DMS153 treated with DMSO at 0.1 percent for 48 hours (cell line): ENCODE results near the gene SELENBP1.
A peak's percentile ranks its signal among the peaks of the same experiment; 100 is the strongest.
"Not testable (repeated sequence)": the region's sequence is repeated elsewhere in the genome, so short reads cannot be mapped to it uniquely, and the experiment has no call there.

Experiments used
- DNase-seq: peaks from one replicate; lab custom pipeline; 2025; ENCODE audit not compliant: unreplicated experiment; lab: John Stamatoyannopoulos, UW

The SELENBP1 gene

DNA sequence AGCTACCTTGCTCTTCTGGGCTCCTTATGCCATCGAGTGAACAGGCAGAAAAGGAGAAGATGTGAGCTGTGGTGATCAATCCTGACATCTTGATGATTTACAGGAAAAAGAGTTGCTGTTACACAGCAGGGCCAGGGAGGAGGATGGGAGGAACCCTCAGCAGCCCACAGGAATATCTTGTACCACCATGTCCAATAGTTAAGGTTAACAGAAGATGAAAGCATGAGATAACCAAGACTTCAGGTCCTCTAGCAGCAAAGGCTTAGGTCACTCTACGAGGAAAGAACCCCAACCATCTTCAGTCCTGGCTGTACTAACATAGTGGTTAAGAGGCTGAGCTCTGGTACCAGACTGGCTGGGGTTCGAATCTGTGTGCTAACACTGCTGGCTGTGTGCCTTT is 12.1 kb upstream of the SELENBP1 start:
- DNase-seq: no peak

DNA sequence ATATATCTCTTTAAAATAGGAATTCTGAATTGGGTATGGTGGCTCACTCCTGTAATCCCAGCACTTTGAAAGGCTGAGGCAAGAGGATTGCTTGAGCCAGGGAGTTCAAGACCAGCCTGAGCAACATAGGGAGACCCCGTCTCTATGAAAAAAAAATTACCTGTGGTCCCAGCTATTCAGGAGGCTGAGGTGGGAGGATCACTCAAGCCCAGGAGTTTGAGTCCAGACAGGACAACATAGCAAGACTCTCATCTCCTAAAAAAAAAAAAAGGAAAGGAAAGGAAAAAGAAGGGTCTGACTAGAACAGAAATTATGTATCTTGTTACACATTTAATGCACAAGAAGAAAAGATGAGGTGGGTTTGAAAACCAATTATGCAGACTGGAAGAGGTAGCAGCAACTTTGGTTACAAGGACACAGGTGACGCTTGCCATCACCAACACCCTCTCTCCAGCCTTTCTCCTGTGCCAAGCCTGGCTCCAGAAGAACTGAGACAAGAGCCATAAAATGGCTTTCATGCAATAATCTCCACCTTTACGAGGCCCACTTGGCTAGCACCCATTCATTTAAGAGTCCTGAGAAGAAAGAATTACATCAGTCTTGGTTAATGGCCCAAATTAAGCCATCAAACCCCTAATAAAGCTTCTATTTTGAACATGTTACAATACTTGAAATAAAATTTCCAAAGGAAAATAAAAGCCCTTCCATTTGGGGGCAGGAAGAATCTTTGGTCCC is 4.8 kb upstream of the SELENBP1 start:
- DNase-seq: no peak

DNA sequence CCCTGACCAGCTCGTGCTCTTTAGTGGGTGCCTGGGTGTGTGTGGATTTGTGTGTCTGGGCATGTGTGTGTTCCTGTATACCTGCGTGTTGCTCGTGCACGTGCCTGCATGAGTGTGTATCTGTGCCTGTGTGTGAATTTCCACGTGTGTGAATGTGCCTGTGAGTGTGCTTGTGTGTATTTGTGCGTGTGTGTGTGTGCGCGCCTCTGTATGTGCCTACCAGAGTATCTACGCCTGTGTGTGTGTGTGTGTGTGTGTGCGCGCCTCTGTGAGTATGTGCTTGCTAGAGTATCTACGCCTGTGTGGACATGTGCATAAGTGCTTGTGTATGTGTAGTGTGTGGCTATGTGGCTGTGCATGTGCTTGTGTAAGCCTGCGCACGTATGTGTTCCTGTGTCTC is 691 bp upstream of the SELENBP1 start:
- no peak for DNase-seq

DNA sequence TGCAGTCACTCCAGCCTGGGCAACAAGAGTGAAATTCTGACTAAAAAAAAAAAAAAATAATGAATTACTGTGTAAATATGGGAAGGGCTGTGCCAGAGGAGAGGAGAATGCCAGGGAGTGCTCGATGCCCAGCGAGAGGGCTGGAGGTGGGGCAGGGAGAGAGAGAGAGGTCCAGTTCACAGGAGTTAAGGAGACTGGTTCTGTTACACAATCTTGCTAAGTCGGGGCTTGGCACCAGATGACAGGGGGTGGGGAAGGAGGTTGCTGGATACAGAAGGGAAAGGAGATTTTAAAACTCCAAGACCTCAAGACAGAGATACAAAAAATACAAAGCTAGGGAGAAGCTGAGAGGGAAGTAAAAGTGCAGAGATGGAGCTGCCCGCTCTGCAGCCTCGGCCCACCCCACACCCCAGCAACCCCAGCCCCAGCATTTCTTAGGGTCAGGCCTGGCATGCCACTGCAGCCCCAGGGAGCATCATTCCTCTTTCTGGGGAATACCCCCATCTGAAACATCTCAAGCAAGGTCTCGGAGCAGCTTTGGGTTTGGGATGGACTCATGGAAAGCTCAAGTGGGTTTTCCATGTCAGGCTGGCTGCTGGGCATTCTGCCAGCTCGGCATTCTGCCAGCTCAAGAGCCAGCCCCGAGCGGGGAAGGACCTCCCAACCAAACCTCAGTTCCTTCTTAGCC is 991 bp downstream of the SELENBP1 start:
- peak; percentile 88 for DNase-seq

DNA sequence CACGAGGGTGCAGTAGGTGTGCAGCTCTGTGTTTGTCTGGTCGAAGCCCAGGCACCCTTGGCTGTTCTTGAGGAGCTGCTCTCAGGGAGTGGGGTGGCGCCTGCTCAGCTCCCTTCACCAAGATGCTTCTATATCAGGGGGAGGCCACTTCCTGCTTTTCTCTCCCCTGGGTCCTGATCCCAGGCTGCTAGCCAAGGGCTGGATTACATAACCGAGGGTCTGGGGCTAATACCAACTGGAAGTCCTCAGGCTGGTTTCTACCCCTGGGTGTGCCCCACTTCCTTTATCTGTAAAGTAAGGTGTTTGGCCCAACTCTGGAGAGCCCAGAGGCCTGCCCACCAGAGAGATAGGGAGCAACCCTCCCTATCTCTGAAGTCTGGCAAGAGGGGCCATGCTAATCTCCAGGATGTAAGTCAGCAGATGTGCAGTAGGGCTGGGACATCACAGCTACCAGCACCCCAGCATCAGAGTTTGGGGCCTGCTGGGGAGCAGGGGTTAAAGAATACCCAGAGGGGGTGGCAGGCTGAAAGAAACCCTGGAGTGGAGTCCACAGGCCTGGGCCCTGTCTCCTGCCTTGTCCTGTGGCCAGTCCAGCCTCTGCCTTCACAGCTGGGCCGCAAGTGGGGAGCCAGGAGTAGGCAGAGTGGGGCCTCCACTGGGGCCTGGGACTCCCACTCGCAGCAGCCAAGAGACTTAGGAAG is 2.1 kb downstream of the SELENBP1 start:
- DNase-seq: no peak

DNA sequence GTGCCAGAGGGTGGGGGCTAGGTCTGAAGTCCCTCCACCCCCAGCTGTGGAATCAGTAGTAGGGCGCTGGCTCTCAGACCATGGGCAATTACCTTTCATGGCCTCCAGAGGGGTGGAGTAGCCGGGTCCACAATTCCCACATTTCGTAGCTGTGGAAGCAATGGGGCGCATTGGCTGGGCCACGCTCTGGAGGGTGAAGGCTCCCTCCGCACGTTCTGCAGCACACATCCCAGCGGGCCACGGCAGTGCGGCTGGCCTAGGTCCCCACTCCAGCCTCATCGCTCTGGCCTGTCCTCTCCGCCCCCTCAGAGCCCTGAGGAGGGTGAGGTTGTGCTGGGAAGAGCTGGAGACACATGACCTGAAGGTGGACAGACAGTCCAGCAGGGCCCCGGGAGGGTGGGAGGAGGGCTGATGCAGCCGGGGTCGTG is 2.9 kb downstream of the SELENBP1 start:
- DNase-seq: no peak

DNA sequence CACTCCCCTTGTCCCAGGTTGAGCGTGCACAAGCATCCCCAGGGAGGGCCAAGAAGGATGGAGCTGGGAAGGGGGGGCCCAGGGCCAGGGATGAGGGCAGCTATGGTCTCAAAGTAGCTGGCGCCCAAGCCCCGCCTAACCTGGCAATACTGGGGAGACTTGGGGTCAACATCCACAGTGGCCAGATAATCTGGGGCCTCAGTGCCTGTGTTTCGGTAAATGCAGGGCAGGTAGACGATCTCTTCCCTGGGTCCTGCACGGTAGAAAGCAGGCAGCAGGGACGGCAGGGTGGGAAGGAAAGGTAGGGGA is 3.2 kb downstream of the SELENBP1 start:
- no peak for DNase-seq

DNA sequence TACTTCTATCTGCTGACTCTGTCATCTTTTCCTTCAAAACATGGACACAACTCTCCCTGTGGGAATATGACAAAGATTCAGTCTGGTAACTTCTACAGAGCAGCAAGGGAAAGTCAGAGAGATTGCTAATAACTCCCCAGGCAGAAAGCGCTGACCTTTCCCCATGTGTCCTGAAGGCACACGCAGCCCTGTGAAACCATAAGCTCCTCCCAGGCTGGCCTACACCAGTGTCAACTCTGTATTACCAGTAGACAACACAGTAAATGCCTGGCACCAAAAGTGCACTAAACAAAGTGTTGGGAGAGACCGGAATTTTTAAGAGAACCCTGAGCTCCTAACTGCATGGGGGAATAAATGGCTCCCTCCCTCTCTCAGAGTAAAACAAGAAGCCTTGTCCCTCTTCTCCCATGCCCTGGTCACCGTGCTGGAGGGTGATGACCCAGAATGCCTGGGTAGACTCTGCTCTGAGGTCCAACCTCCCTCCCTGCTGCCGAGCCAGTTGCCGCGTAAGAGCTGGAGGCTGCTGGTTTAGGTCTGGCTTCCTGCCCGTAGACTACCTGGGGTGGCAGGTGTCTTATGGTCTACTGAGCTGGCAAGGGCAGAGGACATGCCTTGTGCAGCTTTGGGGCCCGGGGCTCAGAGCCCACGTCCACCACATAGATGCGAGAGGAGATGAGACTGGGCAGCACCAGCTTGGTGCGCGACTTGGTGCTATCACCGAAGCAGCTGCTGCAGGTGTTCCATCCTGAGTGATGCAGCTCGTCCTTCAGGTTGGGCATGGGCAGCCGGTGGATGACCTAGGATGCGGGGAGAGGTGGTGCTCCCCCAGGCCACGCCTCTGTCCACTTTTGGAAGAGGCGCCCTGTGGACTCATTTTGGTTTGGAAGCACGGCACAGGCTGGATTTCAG is 3.9 kb downstream of the SELENBP1 start:
- no peak for DNase-seq

DNA sequence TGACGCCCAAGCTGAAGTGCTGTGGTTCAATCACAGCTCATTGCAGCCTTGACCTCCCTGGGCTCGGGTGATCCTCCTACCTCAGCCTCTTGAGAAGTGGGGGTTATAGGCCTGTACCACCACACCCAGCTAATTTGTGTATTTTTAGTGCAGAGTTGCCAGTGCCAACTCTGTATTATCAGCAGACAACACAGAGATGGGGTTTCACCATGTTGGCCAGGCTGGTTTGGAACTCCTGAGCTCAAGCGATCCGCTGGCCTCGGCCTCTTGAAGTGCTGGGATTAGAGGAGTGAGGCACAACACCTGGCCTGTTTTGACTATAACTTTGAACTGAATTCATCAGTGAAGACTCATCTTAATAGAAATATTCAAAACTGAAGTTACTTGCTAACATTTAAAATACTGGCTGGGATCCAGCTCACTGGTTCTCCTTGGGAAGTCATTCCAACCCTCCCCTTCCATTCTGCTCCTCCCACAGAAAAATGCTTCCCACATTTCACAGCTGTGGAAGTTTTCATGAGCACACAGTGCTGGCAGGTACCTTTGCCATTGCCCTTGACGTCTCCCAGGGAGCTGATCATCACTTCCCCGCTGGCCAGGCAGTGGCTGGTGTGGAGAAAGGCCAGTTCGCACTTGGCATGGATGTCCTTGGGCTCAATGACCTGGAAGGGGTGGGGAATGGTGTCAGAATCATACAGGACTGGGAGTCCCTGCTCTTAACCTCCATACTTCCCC is 4.7 kb downstream of the SELENBP1 start:
- DNase-seq: no peak

DNA sequence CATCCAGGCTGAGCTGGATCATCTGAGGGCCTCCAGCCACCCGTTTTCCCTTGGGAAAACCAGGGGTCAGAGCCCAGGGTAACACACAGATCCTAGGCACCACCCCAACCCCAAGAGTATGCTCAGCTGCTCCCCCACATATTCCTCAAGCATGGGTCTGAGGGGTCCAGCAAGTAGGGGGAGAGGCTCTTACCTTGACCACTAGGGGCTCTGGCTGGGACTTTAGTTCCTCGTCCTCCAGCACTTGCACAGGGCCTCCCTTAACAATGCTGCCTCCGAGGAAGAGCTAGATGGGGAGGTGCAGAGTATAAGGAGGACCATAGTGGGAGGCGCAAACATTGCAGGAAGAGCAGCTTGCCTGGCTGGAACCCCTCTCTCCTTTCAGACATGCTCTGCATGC is 7.5 kb downstream of the SELENBP1 start:
- DNase-seq: no peak

DNA sequence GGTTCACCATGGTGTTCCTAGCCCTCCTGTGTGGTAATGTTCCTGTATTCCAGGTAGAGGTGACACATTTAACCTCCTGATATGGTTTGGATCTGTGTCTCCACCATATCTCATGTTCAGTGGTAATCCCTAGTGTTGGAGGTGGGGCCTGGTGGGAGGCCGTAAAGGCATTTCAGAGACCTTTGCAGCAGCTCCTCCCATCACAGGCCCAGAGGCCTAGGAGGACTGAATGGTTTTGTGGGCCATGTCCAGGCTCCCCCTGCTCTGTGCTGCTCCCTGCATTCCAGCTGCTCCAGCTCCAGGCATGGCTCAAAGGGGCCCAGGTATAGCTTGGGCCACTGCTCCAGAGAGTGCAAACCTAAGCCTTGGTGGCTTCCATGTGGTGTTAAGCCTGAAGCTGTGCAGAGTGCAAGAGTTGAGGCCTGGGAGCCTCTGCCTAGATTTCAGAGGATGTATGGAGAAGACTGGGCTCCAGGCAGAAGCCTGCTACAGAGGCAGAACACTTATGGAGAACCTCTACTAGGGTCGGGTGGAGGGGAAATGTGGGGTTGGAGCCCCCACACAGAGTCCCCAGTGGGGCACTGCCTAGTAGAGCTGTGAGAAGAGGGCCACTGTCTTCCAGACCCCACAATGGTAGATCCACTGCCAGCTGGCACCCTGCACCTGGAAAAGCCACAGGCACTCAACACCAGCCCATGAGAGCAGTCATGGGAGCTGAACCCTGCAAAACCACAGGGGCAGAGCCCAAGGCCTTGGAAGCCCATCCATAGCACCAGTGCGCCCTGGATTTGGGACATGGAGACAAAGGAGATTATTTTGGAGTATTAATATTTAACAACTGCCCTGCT is 10.0 kb downstream of the SELENBP1 start:
- no peak for DNase-seq

DNA sequence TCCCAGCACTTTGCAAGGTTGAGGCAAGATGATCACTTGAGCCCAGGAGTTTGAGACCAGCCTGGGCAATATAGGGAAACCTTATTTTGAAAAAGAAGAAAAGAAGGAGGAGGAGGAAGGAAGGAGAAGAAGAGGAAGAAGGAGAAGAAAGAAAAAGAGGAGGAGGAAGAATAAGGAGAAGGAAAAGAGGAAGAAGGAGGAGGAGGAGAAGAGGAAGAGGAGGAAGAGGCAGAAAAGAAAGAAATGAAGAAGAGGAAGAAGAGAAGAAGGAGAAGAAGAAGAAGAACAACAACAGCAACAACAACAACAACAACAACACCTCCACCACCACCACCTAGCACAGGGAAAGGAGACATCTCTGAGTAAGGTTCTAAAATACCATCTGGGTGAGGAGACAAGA is 10.6 kb downstream of the SELENBP1 start:
- DNase-seq: no peak

DNA sequence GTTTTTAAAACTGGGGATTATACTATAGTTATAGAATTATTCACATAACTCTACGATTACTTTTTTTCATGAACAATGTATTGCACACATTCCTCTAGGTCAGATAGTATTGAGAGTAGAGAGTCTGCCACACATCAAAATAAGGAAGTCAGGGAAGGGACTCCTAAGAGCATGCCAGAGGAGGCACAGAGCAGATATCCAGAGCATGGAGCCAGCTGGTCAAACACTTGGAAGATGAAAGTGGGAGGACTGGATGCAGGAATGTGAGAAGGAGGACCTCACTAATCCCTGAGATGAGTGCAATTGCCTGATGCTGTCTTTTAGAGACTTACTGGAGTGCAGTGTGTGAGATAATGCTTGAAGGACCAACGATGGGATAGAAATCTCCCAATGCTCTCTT is 15.8 kb downstream of the SELENBP1 start:
- DNase-seq: no peak

DNA sequence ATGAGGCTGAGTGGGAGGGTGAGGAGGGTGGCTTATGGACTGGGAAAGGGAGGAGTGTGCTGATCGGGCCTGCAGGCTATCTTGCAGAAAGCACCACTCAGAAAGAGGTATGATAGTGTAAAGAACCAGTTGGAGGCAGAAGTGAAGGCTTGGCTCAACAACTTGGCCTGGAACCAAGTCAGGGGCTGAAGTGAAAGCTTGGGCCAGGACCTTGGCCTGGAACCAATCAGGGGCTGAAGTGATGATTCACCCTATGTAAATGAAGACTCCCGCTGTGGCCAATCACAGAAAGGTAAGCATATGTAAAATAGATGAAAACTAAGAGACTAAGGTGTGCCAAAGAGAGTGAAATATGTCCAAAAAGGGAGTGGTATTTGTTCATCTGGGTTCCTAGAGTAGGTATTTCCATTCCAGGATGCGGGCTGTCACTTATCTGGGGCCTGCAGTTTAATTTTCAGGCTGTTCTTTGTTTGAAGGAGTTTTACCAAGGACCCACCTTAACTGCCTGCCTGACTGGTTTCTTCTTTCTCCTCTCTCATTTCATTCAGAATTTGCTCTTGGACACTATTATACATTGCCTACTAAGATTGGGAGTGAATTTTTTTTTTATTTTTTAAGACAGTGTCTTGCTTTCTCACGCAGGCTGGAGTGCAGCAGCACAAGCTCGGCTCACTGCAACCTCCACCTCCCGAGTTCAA is 20.3 kb downstream of the SELENBP1 start:
- DNase-seq: no peak

DNA sequence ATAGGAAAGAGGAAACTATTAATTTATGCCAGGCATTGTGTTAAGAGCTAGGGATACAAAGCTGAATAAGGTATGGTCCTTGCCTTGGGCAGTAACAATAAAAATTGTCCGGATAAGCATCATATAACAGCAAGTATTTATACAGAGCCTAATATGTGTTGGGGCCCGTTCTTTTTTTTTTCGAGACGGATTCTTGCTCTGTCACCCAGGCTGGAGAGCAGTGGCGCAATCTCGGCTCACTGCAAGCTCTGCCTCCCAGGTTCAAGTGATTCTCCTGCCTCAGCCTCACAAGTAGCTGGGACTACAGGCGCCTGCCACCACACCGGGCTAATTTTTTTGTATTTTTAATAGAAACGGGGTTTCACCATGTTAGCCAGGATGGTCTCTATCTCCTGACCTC is 22.2 kb downstream of the SELENBP1 start:
- DNase-seq: not testable (repeated sequence)

DNA sequence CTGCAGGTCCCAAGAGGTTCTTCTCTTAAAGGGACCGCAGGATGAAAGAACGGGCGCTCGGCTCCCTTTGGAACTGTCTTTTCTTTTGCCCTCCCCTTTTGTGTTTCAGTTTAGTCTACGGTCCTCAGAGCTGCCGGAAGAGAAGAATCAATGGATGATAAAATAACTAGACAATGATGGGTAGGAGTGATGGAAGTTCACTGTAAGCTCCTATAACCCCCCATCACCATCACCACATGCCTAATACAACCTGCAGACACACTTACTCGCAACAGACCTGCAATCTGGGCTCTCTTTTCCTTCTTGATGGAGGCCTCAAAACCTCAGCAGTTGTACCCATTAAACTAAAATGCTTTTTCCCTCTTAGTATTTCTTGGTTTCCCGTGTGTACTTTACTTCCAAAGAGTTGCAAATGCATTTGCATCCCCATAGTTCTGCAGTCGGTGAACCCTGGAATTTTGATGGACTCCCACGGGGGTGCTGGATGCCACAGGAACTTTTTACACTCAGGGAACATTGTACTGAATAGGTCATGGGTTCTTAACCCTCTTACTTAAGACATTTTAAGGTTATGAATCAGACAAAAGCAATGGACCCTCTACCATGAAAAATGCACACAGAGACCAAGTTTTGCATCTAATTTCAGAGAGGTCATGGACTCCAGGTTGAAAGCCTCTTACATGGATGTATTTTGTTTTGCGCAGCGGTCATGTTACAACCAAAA is 24.8 kb downstream of the SELENBP1 start:
- no peak for DNase-seq

DNA sequence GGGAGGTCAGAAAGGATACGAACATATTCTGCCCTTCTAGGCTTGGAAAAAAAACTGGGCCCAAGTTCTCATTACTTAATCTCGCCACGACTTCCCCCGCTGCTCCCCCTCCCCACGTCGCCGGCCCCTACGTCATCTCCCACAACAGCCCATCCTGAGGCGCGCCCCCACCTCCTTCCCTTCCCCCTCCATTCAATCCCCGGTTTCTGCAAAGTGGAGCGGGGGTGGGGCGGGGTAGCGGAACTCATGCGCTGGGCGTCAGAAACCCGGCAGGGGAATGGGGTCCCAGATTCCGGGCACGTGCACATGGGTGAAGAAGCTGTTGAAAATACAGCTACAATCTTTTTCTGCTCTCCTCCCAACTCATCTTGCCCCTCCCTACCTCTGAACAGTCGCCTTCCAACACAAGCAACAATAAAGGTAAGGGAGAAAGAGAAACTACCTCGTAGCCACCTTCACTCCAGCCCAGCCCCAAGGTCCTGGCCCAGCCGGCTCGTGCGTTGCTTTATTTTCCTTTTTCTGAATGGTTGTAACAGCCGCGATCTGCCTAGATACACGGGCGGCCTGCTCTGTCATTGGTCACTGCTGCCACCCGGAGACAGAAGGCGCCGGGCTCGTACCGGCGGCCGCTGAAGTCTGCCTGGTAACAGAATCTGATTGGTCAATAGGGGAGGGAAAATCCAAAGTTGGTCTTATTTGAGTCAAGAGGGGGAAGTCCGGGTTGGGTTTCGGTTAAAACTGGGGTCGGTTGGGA is 25.6 kb downstream of the SELENBP1 start, which contains the start of gene RFX5:
Gene RFX5 (minus strand): TSS at position 484 of the 754 bp plus-strand sequence. CDS start 932 bp downstream, outside the sequence.
- DNase-seq: peak; percentile 98
